ENCODE measurements around the gene GJB1. TPM values are rescaled to one million over a fixed set of nuclear protein-coding genes. Genes with fewer than 3 reads are reported as not detected.

The GJB1 gene
- polyA plus RNA-seq (0.18 TPM in 1 of 2 replicates, not detected in the other), polyA minus RNA-seq (not detected in 2 replicates)

DNA sequence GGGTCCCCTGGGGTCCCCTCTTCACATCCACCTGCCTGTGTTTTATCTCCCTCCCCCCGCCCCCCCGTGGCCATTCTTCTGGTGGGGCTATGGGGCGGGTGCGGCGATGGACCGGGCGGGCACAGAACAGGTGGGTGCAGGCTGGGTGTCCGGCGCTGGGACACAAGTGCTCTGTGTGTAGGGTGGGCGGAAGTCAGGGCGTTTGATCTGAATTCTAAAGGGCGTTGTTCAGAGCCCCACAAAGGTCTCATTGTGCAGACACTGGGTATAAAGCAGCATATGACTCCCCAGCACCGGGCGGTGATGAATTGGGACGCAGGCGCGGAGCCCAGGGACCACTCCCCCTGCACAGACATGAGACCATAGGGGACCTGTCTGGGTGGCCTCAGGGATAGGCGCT is at the start of gene GJB1:
GJB1 (plus strand) TSS at position 296 of the 400 bp plus-strand sequence. CDS start 484 bp downstream, outside the sequence.
- no peaks in the 10 kb centered on the region for H4K20me1 ChIP-seq (ENCODE audit: insufficient read depth)
- H3K27me3 ChIP-seq (ENCODE audit: insufficient read depth, low read depth, low read length): no peaks in the 10 kb centered on the region
- no peak within 1 kb of the TSS for H3K4me3 ChIP-seq (ENCODE audit: low read length)
- TF ChIP-seq EZH2 (IDR thresholded peaks at IDR 0.05; ENCODE audit: borderline replicate concordance, insufficient read depth, low read length, poor library complexity, severe bottlenecking): no peak
- no peak for TF ChIP-seq EP300 (conservative IDR thresholded peaks at IDR 0.05; ENCODE audit: poor library complexity, severe bottlenecking)
- TF ChIP-seq SMC3 (conservative IDR thresholded peaks at IDR 0.05; ENCODE audit: poor library complexity): no peak
- TF ChIP-seq RAD21 (conservative IDR thresholded peaks at IDR 0.05): no peak
- no peak for TF ChIP-seq TAF1 (IDR thresholded peaks at IDR 0.05; ENCODE audit: low read depth)
- TF ChIP-seq, protein P1, sequence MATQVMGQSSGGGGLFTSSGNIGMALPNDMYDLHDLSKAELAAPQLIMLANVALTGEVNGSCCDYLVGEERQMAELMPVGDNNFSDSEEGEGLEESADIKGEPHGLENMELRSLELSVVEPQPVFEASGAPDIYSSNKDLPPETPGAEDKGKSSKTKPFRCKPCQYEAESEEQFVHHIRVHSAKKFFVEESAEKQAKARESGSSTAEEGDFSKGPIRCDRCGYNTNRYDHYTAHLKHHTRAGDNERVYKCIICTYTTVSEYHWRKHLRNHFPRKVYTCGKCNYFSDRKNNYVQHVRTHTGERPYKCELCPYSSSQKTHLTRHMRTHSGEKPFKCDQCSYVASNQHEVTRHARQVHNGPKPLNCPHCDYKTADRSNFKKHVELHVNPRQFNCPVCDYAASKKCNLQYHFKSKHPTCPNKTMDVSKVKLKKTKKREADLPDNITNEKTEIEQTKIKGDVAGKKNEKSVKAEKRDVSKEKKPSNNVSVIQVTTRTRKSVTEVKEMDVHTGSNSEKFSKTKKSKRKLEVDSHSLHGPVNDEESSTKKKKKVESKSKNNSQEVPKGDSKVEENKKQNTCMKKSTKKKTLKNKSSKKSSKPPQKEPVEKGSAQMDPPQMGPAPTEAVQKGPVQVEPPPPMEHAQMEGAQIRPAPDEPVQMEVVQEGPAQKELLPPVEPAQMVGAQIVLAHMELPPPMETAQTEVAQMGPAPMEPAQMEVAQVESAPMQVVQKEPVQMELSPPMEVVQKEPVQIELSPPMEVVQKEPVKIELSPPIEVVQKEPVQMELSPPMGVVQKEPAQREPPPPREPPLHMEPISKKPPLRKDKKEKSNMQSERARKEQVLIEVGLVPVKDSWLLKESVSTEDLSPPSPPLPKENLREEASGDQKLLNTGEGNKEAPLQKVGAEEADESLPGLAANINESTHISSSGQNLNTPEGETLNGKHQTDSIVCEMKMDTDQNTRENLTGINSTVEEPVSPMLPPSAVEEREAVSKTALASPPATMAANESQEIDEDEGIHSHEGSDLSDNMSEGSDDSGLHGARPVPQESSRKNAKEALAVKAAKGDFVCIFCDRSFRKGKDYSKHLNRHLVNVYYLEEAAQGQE (IDR thresholded peaks at IDR 0.05; ENCODE audit: borderline replicate concordance): no peak
- no peak for TF ChIP-seq MXI1 (conservative IDR thresholded peaks at IDR 0.05; ENCODE audit: poor library complexity, severe bottlenecking)
- TF ChIP-seq POLR2AphosphoS5 (IDR thresholded peaks at IDR 0.05): no peak
- TF ChIP-seq, protein P2, sequence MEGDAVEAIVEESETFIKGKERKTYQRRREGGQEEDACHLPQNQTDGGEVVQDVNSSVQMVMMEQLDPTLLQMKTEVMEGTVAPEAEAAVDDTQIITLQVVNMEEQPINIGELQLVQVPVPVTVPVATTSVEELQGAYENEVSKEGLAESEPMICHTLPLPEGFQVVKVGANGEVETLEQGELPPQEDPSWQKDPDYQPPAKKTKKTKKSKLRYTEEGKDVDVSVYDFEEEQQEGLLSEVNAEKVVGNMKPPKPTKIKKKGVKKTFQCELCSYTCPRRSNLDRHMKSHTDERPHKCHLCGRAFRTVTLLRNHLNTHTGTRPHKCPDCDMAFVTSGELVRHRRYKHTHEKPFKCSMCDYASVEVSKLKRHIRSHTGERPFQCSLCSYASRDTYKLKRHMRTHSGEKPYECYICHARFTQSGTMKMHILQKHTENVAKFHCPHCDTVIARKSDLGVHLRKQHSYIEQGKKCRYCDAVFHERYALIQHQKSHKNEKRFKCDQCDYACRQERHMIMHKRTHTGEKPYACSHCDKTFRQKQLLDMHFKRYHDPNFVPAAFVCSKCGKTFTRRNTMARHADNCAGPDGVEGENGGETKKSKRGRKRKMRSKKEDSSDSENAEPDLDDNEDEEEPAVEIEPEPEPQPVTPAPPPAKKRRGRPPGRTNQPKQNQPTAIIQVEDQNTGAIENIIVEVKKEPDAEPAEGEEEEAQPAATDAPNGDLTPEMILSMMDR (IDR thresholded peaks at IDR 0.05; ENCODE audit: poor library complexity, severe bottlenecking): no peak
- H3K9ac ChIP-seq (ENCODE audit: low read length): no peak within 1 kb of the TSS
- H3K9me2 ChIP-seq (ENCODE audit: insufficient read depth, low read length): no peaks in the 10 kb centered on the region
- no peaks in the 10 kb centered on the region for H3K36me3 ChIP-seq (ENCODE audit: insufficient read depth, low read length)
- H3K9me3 ChIP-seq (ENCODE audit: low read length): no peaks in the 10 kb centered on the region
- H3K27ac ChIP-seq (ENCODE audit: low read length): no peak within 1 kb of the TSS
- no peaks in the 10 kb centered on the region for H3F3A ChIP-seq (ENCODE audit: insufficient read depth, low read length, poor library complexity, severe bottlenecking)
- no peaks in the 10 kb centered on the region for H3K79me2 ChIP-seq (replicated peaks; ENCODE audit: insufficient read depth, low read length)
- no peak within 1 kb of the TSS for H3K4me2 ChIP-seq (ENCODE audit: low read length)
- no peak within 1 kb of the TSS for H2AFZ ChIP-seq (ENCODE audit: low read depth, low read length)

DNA sequence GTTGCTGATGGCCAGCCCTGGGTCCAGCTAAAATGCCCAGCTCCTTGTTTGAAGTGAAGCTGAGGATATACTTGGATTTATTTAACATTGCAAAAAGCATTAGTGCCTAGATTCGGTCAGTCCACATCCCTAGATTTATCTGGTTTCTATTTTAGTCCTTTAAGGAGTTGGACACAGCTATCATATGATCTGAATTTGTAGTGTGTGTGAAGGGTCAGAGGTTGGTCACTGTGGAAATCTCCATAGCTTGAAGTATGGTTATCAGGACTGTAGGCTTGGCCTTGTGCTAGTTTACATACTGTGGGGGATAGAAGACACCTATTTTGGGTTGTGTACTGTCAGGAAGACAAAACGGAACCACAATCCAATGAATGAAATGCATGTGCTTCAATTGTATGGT is 49.6 kb upstream of the GJB1 start:
- Histone ChIP-seq H3F3A (ENCODE audit: insufficient read depth, low read length, poor library complexity, severe bottlenecking) (no peaks in the 10 kb centered on the region), H3K79me2 (replicated peaks; ENCODE audit: insufficient read depth, low read length) (no peaks in the 10 kb centered on the region), H3K9me3 (ENCODE audit: low read length) (no peaks in the 10 kb centered on the region), H3K9me2 (ENCODE audit: insufficient read depth, low read length) (no peaks in the 10 kb centered on the region), H3K9ac (ENCODE audit: low read length) (no peak overlapping the region), H3K36me3 (ENCODE audit: insufficient read depth, low read length) (no peaks in the 10 kb centered on the region), H3K27ac (ENCODE audit: low read length) (no peak overlapping the region), H3K4me2 (ENCODE audit: low read length) (no peak overlapping the region), H4K20me1 (ENCODE audit: insufficient read depth) (no peaks in the 10 kb centered on the region), H2AFZ (ENCODE audit: low read depth, low read length) (no peak overlapping the region), H3K27me3 (ENCODE audit: insufficient read depth, low read depth, low read length) (no peaks in the 10 kb centered on the region), H3K4me3 (ENCODE audit: low read length) (no peak overlapping the region)
- TF ChIP-seq, protein P1 (IDR thresholded peaks at IDR 0.05; ENCODE audit: borderline replicate concordance): no peak
- no peak for TF ChIP-seq TAF1 (IDR thresholded peaks at IDR 0.05; ENCODE audit: low read depth)
- no peak for TF ChIP-seq EP300 (conservative IDR thresholded peaks at IDR 0.05; ENCODE audit: poor library complexity, severe bottlenecking)
- TF ChIP-seq SMC3 (conservative IDR thresholded peaks at IDR 0.05; ENCODE audit: poor library complexity): no peak
- TF ChIP-seq POLR2AphosphoS5 (IDR thresholded peaks at IDR 0.05): peak; percentile 8
